ENCODE results near the gene IL1R1. TPM values are rescaled to one million over a fixed set of nuclear protein-coding genes. Genes with fewer than 3 reads are reported as not detected.

IL1R1 gene
- total RNA-seq, 1 donor from 2014 or later = 51.9 TPM

DNA sequence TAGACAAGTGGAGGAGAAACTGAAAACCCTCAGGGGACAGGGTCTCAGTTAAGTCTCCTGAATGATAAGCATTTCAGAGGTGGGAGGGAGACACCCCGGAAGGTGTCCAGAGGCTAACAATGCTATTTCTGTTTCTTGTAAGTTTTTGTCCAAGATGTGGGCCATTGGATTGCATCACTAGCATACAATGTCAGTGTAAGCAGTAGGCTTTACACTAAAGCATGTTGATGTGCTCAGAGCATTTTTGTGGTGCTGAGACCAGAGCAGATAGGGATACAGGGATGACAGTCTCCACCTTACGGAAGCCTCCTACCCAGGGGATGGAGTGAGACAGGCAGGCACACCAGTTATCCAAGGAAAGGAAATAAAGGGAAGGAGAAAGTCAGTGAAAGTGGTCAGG, 2.2 kb upstream of the IL1R1 start:
- DNase-seq (ENCODE audit: low spot score) = no peak

- DNase-seq (ENCODE audit: low spot score) = no peak
Observed at GRCh38 chr2:102141011-102141943, 1.3 kb upstream of the IL1R1 start.

- no peak for DNase-seq (ENCODE audit: low spot score)
Observed at GRCh38 chr2:102142829-102143449, 393 bp downstream of the IL1R1 start.

DNA sequence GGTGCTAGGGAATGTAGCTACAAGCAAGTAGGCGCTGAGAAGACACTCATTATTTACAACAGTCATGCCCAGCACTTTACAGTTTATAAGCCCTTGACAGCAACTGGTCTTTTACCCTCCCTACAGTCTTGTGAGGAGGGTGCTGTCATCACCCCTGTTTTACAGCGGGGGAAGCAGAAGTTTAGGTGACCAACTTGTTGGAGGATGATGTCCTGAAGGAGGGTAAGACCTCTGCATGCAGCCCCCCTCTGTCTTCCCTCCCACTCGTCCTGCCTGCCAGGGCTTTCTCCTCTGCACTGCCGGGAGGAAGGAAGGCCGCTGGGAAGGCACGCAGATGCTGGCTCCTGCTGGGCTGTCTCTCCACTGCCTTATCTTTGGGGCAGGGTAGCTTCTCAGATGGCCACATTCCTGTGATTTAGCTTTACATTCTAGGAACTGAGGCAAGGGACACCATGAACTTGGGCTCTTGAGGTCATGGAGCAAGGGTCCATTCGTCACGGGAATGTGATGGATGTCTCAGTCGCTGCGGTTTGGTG, 972 bp downstream of the IL1R1 start:
- DNase-seq (ENCODE audit: low spot score) = no peak

DNA sequence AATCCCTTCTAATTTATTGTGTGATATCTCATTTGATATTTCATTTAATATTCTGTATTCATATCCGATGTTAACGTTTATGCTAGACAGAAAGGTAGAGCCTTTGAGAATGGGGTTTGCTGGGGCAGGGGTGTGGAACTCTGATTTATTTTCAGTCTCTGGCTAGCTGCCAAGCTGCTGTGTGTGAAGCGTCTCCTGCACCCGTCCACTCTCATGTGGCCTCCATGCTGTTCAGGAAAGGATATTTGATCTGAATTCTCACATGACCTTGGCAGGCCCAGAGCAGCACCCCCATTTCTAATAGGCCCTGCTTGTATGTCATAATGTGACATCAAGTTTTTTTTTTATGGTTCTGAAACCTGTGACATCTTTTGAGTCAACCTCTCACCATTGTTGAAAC, 1.6 kb downstream of the IL1R1 start:
- DNase-seq (ENCODE audit: low spot score) = no peak

GRCh38 chr2:102145107-102145506, 2.6 kb downstream of the IL1R1 start:
- no peak for DNase-seq (ENCODE audit: low spot score)

DNA sequence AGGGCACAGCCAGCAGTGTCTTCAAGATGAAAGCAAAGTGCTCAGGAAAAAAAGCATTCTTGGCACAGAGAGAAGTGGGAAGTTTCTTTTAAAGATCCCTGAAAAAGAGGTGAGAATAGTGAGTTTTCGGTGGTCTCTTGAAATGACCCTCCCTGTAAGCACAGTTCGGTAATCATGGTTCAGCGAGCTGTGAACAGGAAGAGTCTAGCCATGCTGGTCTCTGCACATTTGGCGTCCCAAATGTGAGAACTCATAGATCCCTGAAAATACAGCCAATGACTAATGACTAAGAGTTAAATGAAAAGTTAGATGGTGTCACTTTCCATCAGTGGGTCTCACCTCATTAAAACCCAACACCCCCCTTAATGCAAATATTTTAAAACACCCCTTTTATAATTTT, 3.4 kb downstream of the IL1R1 start:
- no peak for DNase-seq (ENCODE audit: low spot score)

GRCh38 chr2:102147935-102148334, 5.4 kb downstream of the IL1R1 start:
- no peak for DNase-seq (ENCODE audit: low spot score)

DNA sequence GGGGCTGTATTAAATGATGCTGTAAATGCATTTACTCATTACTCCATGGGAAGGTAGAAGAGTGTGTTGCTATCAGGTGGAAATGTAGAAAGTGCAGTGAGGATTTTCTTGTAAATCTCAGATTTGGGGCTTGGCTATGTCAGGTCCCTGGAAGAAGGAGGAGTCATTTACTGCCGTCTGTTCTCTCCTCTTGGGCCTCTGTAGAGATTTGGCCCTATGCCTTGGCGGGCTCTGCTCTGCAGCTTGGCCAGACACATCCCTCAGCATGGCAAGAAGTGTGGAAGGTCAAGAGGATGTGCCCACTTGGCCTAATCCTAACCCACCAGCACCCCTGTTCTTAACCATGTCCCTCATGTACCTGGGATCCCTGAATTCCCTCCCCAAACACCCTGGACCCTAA, 6.7 kb downstream of the IL1R1 start:
- DNase-seq (ENCODE audit: low spot score) = no peak

GRCh38 chr2:102149644-102150455, 7.3 kb downstream of the IL1R1 start:
- DNase-seq (ENCODE audit: low spot score) = no peak

DNA sequence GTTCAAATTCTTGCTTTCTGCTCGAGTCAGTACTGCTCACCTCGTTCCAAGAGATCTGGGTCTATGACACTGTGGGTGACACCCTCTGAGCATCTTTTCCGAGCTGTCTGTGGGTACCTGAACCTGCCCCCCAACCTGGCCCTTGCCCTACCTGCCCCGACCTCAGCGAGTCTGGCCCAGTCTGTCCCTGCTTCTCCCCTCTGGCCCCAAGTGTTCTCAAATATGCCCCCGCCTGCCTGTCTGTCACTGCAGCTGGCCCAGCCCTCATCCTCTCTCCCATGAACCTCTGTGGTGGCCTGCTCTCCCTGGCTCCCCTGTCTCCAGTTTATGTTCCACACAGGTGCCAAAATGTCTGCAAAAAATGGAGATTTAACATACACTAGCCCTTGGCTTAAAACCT, 11.8 kb downstream of the IL1R1 start:
- DNase-seq (ENCODE audit: low spot score) = no peak

GRCh38 chr2:102154946-102155702, 12.6 kb downstream of the IL1R1 start:
- DNase-seq (ENCODE audit: low spot score) = no peak

DNA sequence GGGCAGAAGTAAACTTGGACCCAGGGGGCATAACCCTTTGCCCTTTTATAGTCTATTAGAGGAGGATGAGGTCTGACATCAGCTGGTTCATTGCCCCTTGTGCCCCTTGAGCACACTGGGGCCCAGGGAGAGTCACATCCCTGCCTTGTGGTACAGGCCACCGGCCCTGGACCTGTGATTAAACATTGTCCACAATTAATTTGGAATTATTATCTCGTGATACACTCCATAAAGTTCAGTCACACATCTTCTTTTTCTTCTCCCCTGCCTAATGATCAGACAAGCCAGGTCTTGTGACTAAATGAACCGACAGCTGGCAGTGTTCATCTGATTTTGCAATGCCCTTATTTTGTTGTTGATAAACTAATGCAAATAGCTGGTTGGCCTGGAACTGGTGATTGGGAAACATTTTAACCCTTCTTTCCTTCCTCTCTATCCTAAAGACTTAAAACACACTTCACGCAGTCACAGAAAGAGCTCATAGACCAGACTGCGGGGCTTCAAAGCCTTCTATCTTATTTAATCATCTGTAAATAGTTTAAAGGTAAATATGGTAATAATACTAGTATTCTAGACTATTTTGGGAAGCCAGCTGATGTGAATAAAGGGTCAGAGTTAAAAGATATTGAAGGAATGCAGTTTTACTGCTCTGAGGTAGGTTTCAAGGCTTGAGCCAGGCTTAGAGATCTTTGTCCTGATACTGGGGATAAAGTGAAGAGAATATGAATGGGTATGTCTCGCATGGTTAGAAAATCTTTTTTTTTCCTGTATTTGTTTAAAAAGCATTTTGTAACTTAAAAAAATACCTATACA, 13.4 kb downstream of the IL1R1 start:
- DNase-seq (ENCODE audit: low spot score) = no peak

DNA sequence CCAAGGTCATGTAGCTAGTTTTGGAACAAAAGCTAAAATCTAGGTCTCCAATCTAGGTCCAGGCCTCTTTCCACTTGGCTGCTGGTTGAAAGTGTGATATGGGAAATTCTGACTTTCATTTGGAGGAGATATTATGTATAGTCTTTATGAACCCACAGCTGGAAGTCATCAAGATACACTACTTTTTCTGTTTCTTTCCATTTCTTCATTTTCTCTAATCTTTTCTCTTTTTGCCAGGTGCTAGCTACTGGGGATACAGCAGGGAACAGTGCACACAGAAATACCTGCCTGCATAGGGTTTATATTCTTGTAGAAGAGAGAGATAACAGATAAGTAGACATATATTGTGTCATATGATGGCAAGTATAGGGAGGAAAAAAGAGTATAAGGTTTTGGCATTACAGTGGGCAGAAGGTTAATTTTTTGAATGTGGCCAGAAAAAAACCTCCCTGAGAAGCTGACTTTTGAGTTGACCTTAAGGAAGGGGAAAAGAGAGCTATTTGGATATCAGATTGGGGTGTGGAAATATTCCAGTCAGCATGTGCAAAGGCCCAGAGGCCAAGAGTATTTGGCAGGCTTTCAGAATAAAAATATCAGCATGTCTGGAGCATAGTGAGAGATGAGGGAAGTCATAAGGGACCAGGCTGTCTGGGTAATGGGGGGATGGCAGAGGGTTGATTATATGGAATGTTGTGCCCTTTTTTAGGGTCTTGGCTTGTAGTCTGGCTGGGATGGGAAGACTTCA, 15.6 kb downstream of the IL1R1 start:
- DNase-seq (ENCODE audit: low spot score) = no peak

- DNase-seq (ENCODE audit: low spot score) = no peak
Observed at GRCh38 chr2:102159295-102159694, 16.7 kb downstream of the IL1R1 start.

DNA sequence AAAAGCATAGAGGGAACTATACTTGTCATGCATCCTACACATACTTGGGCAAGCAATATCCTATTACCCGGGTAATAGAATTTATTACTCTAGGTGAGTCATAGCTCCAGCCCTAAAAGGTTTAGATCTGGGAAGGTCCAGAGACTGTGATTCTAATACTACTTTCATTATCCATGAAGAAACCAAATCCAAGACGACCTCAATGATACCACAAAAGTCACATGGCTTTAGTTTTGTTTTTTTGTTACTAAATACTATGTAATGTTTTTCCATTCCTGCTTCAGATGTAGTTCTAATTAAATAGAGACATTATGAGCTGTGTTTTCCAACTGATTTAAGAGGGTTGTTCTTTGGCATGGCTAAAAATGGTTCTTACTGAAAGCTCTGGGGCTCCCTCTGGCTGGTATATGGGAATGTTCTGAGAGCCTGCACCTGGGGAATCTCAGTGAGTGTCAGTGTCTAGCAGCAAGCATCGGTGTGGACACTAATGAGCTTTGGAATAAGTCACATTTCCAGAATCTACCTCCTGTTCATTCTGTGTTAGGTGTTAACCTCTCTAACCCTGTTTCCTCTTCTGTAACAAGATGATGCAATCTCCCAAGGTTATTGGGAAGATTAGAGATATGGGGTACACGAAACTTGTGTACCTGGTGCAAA, 23.8 kb downstream of the IL1R1 start:
- peak; percentile 60 for DNase-seq (ENCODE audit: low spot score)

- no peak for DNase-seq (ENCODE audit: low spot score)
Observed at GRCh38 chr2:102168026-102168771, 25.7 kb downstream of the IL1R1 start.

GRCh38 chr2:102171946-102172345, 29.4 kb downstream of the IL1R1 start:
- no peak for DNase-seq (ENCODE audit: low spot score)

GRCh38 chr2:102172745-102173144, 30.2 kb downstream of the IL1R1 start:
- DNase-seq (ENCODE audit: low spot score) = no peak

All from mucosa of gallbladder (tissue), 1 donor.